ENCODE results near the gene ALG1.

ALG1 gene

GRCh38 chr16:5030251-5030870, 41.3 kb upstream of the ALG1 start:
- TF ChIP-seq CTCF (conservative IDR thresholded peaks at IDR 0.05; ENCODE audit: low read depth, low read length) = no peak
- Histone ChIP-seq H3K27me3 (ENCODE audit: insufficient read depth, low read depth) (no peaks in the 10 kb centered on the region), H3K4me1 (ENCODE audit: low read depth, poor library complexity, severe bottlenecking) (peaks cover 15% of the 10 kb centered on the region), H3K9ac (no peak overlapping the region), H3K4me2 (no peak overlapping the region), H2AFZ (ENCODE audit: low read depth) (no peak overlapping the region), H3K27ac (no peak overlapping the region), H3K36me3 (ENCODE audit: insufficient read depth) (no peaks in the 10 kb centered on the region), H4K20me1 (ENCODE audit: insufficient read depth) (no peaks in the 10 kb centered on the region), H3K4me3 (IDR thresholded peaks at IDR 0.05; ENCODE audit: insufficient read depth, low read depth, low read length) (no peak overlapping the region), H3K79me2 (ENCODE audit: insufficient read depth, low read depth) (no peaks in the 10 kb centered on the region)

- no peak overlapping the region for H3K4me3 ChIP-seq (IDR thresholded peaks at IDR 0.05; ENCODE audit: insufficient read depth, low read depth, low read length)
- H3K27ac ChIP-seq = no peak overlapping the region
- H3K79me2 ChIP-seq (ENCODE audit: insufficient read depth, low read depth) = no peaks in the 10 kb centered on the region
- H2AFZ ChIP-seq (ENCODE audit: low read depth) = no peak overlapping the region
- no peak overlapping the region for H3K4me2 ChIP-seq
- H3K27me3 ChIP-seq (ENCODE audit: insufficient read depth, low read depth) = no peaks in the 10 kb centered on the region
- no peak overlapping the region for H3K9ac ChIP-seq
- no peaks in the 10 kb centered on the region for H4K20me1 ChIP-seq (ENCODE audit: insufficient read depth)
- no peak for TF ChIP-seq CTCF (conservative IDR thresholded peaks at IDR 0.05; ENCODE audit: low read depth, low read length)
- no peaks in the 10 kb centered on the region for H3K36me3 ChIP-seq (ENCODE audit: insufficient read depth)
- H3K4me1 ChIP-seq (ENCODE audit: low read depth, poor library complexity, severe bottlenecking) = peaks cover 20% of the 10 kb centered on the region
These were observed 40.0 kb upstream of the ALG1 start for GRCh38 chr16:5031601-5032000.

- Histone ChIP-seq H4K20me1 (ENCODE audit: insufficient read depth) (no peaks in the 10 kb centered on the region), H3K79me2 (ENCODE audit: insufficient read depth, low read depth) (no peaks in the 10 kb centered on the region), H3K27me3 (ENCODE audit: insufficient read depth, low read depth) (no peaks in the 10 kb centered on the region), H3K4me1 (ENCODE audit: low read depth, poor library complexity, severe bottlenecking) (peaks cover 20% of the 10 kb centered on the region), H3K4me3 (IDR thresholded peaks at IDR 0.05; ENCODE audit: insufficient read depth, low read depth, low read length) (no peak overlapping the region), H3K9ac (peak overlapping the region; percentile 73; the same call in 1 of the 2 replicates), H2AFZ (ENCODE audit: low read depth) (peak overlapping the region; percentile 98; the same call in 1 of the 2 replicates), H3K4me2 (peak overlapping the region; percentile 99), H3K36me3 (ENCODE audit: insufficient read depth) (no peaks in the 10 kb centered on the region), H3K27ac (no peak overlapping the region)
- TF ChIP-seq CTCF (conservative IDR thresholded peaks at IDR 0.05; ENCODE audit: low read depth, low read length) = no peak
These were observed 38.9 kb upstream of the ALG1 start for GRCh38 chr16:5032748-5033167.

- peak within 1 kb of the TSS; percentile 41 for H3K4me3 ChIP-seq (IDR thresholded peaks at IDR 0.05; ENCODE audit: insufficient read depth, low read depth, low read length)
- H3K4me1 ChIP-seq (ENCODE audit: low read depth, poor library complexity, severe bottlenecking) = peaks cover 20% of the 10 kb centered on the region
- H3K4me2 ChIP-seq = peak within 1 kb of the TSS; percentile 99
- no peaks in the 10 kb centered on the region for H3K36me3 ChIP-seq (ENCODE audit: insufficient read depth)
- H4K20me1 ChIP-seq (ENCODE audit: insufficient read depth) = no peaks in the 10 kb centered on the region
- peak within 1 kb of the TSS; percentile 98 for H2AFZ ChIP-seq (ENCODE audit: low read depth)
- H3K9ac ChIP-seq = peak within 1 kb of the TSS; percentile 73; the same call in 1 of the 2 replicates
- no peak within 1 kb of the TSS for H3K27ac ChIP-seq
- TF ChIP-seq CTCF (conservative IDR thresholded peaks at IDR 0.05; ENCODE audit: low read depth, low read length) = no peak
- H3K79me2 ChIP-seq (ENCODE audit: insufficient read depth, low read depth) = no peaks in the 10 kb centered on the region
- no peaks in the 10 kb centered on the region for H3K27me3 ChIP-seq (ENCODE audit: insufficient read depth, low read depth)
These were observed 38.1 kb upstream of the ALG1 start, which contains the start of gene NAGPA for GRCh38 chr16:5033256-5034166. TSS of gene NAGPA (minus strand) at chr16:5033935. CDS start at chr16:5033914, 21 bp downstream.
